ENCODE results near the gene RAB6B. TPM values are rescaled to one million over a fixed set of nuclear protein-coding genes. Genes with fewer than 3 reads are reported as not detected.

Gene RAB6B
- total and polyA plus RNA-seq, 10 donors, result 1.3 to 20.4 (median 8.5) TPM

GRCh38 chr3:133881939-133882825 is 13.5 kb downstream of the RAB6B start:
- no peak overlapping the region for H3K27ac ChIP-seq
- H3K9me3 ChIP-seq, result peaks cover 0 to 25% (median 19%) of the 10 kb centered on the region in 8 donors
- intact Hi-C loops (cut with DNase I; ENCODE audit: low total_unique reads), result no loop called here
- no peaks in the 10 kb centered on the region for H3K27me3 ChIP-seq (replicated peaks in 1 of 7)
- TF ChIP-seq POLR2A (IDR thresholded peaks at IDR 0.05) (no peak), CTCF (IDR thresholded peaks at IDR 0.05 in 8 of 11, conservative IDR thresholded peaks at IDR 0.05 in 3 of 11) (no peak), POLR2AphosphoS5 (IDR thresholded peaks at IDR 0.05) (no peak)
- no peak for DNase-seq
- H3K4me3 ChIP-seq, result no peak overlapping the region
- H3K4me1 ChIP-seq, result peaks cover 0 to 5% (median 0%) of the 10 kb centered on the region in 6 donors
- H3K36me3 ChIP-seq, result no peaks in the 10 kb centered on the region
- 60 to 87% (median 64%) methylated on average over 5 of the region's 5 CpGs for WGBS, 5 donors

GRCh38 chr3:133881492-133881891 is 14.2 kb downstream of the RAB6B start:
- TF ChIP-seq POLR2A (IDR thresholded peaks at IDR 0.05) (no peak), POLR2AphosphoS5 (IDR thresholded peaks at IDR 0.05) (no peak)
- H3K27me3 ChIP-seq (replicated peaks in 1 of 7), result no peaks in the 10 kb centered on the region
- H3K4me3 ChIP-seq, result no peak overlapping the region
- intact Hi-C loops (cut with DNase I; ENCODE audit: low total_unique reads), result no loop called here
- H3K27ac ChIP-seq, result peak overlapping the region in 1 of 8 donors; percentile 4
- no peaks in the 10 kb centered on the region for H3K36me3 ChIP-seq
- DNase-seq, result no peak
- WGBS, 5 donors, result 73 to 90% (median 83%) methylated on average over 1 of the region's 1 CpG
- peaks cover 0 to 5% (median 0%) of the 10 kb centered on the region in 6 donors for H3K4me1 ChIP-seq
- peaks cover 0 to 25% (median 19%) of the 10 kb centered on the region in 8 donors for H3K9me3 ChIP-seq

- 88 to 94% (median 92%) methylated on average over 4 of the region's 4 CpGs for WGBS, 5 donors
- intact Hi-C loops (cut with DNase I; ENCODE audit: low total_unique reads), result no loop called here
- no peak for DNase-seq
- no peaks in the 10 kb centered on the region for H3K36me3 ChIP-seq
- TF ChIP-seq CTCF (IDR thresholded peaks at IDR 0.05 in 8 of 11, conservative IDR thresholded peaks at IDR 0.05 in 3 of 11) (no peak), POLR2A (IDR thresholded peaks at IDR 0.05) (no peak), POLR2AphosphoS5 (IDR thresholded peaks at IDR 0.05) (no peak)
- peaks cover 0 to 5% (median 0%) of the 10 kb centered on the region in 6 donors for H3K4me1 ChIP-seq
- peaks cover 0 to 25% (median 19%) of the 10 kb centered on the region in 8 donors for H3K9me3 ChIP-seq
- peak overlapping the region in 1 of 8 donors; percentile 4 for H3K27ac ChIP-seq
- no peaks in the 10 kb centered on the region for H3K27me3 ChIP-seq (replicated peaks in 1 of 7)
- H3K4me3 ChIP-seq, result no peak overlapping the region
Observed at GRCh38 chr3:133880886-133881455, 14.7 kb downstream of the RAB6B start.

GRCh38 chr3:133880287-133880686 is 15.4 kb downstream of the RAB6B start:
- Histone ChIP-seq H3K27me3 (replicated peaks in 1 of 7) (no peaks in the 10 kb centered on the region), H3K4me1 (peaks cover 0 to 5% (median 0%) of the 10 kb centered on the region in 6 donors), H3K27ac (no peak overlapping the region), H3K36me3 (no peaks in the 10 kb centered on the region), H3K9me3 (peaks cover 0 to 25% (median 19%) of the 10 kb centered on the region in 8 donors), H3K4me3 (no peak overlapping the region)
- intact Hi-C loops (cut with DNase I; ENCODE audit: low total_unique reads), result no loop called here
- DNase-seq, result peak; percentile 54
- 55 to 82% (median 80%) methylated on average over 5 of the region's 5 CpGs for WGBS, 5 donors
- no peak for TF ChIP-seq POLR2AphosphoS5 (IDR thresholded peaks at IDR 0.05)
- no peak for TF ChIP-seq POLR2A (IDR thresholded peaks at IDR 0.05)
- no peak for TF ChIP-seq CTCF (IDR thresholded peaks at IDR 0.05 in 8 of 11, conservative IDR thresholded peaks at IDR 0.05 in 3 of 11)
